Keratinocyte (primary cell): ENCODE measurements around the gene HTR2B. TPM values are rescaled to one million over a fixed set of nuclear protein-coding genes. Genes with fewer than 3 reads are reported as not detected.

Source experiments
- DNase-seq: peaks from one replicate; pipeline ENCODE4 v3.0.0-alpha.2; 2011; ENCODE audit warnings: low read depth, missing footprints, low spot score
- FAIRE-seq: peaks from 2 replicates; lab custom pipeline; 2011; peaks lifted over from hg19 to GRCh38; lab: Jason Lieb, UNC
- H2AFZ ChIP-seq: 2 replicates; pipeline ENCODE4 v1.6.0; 2012; ENCODE audit warnings: low read length, control low read depth, inconsistent platforms; ENCODE audit not compliant: control insufficient read depth
- H3K27ac ChIP-seq: 2 replicates; pipeline ENCODE4 v1.5.1; 2011; ENCODE audit warnings: low read length; ENCODE audit not compliant: control insufficient read depth, insufficient read depth
- H3K27me3 ChIP-seq: 3 replicates; pipeline ENCODE4 v1.6.0; 2011; ENCODE audit warnings: low read length; ENCODE audit not compliant: control insufficient read depth, insufficient read depth; ENCODE audit errors: extremely low read depth
- H3K36me3 ChIP-seq, 2 experiments: 2 replicates in 1 of 2; 3 replicates in 1 of 2; pipeline ENCODE4 v1.5.1; 2011; ENCODE audit warnings: low read length in 2 of 2, mild to moderate bottlenecking in 1 of 2; ENCODE audit not compliant: control insufficient read depth in 2 of 2, insufficient read depth in 2 of 2; ENCODE audit errors: extremely low read depth in 1 of 2
- H3K4me1 ChIP-seq: 3 replicates; pipeline ENCODE4 v1.5.1; 2011; ENCODE audit warnings: low read length; ENCODE audit not compliant: control insufficient read depth, insufficient read depth; ENCODE audit errors: extremely low read depth
- H3K4me2 ChIP-seq: 3 replicates; pipeline ENCODE4 v1.6.0; 2011; ENCODE audit warnings: low read depth, low read length; ENCODE audit not compliant: control insufficient read depth, insufficient read depth; ENCODE audit errors: extremely low read depth
- H3K4me3 ChIP-seq, 3 experiments: fragments of 200-600 bp in 1 of 3; sonication (generic) in 1 of 3; 2 replicates in 2 of 3; 3 replicates in 1 of 3; pipeline ENCODE4 v1.5.1; 2011 to 2016; ENCODE audit warnings: low read length in 3 of 3, mild to moderate bottlenecking in 3 of 3, control low read depth in 2 of 3, inconsistent platforms in 1 of 3, low read depth in 1 of 3, mixed read lengths in 1 of 3, mixed run types in 1 of 3, moderate library complexity in 1 of 3; ENCODE audit not compliant: control insufficient read depth in 2 of 3, insufficient read depth in 2 of 3; ENCODE audit errors: extremely low read depth in 1 of 3
- H3K79me2 ChIP-seq: 2 replicates; pipeline ENCODE4 v1.6.0; 2012; ENCODE audit warnings: low read length; ENCODE audit not compliant: control insufficient read depth, insufficient read depth
- H3K9ac ChIP-seq: 3 replicates; pipeline ENCODE4 v1.6.0; 2011; ENCODE audit warnings: low read length; ENCODE audit not compliant: control insufficient read depth, insufficient read depth; ENCODE audit errors: extremely low read depth
- H3K9me1 ChIP-seq: 3 replicates; pipeline ENCODE4 v1.6.0; 2011; ENCODE audit warnings: low read length; ENCODE audit not compliant: control insufficient read depth, insufficient read depth; ENCODE audit errors: extremely low read depth
- H3K9me3 ChIP-seq: 2 replicates; pipeline ENCODE4 v1.5.1; 2012; ENCODE audit warnings: low read depth, low read length; ENCODE audit not compliant: control insufficient read depth
- H4K20me1 ChIP-seq: 3 replicates; pipeline ENCODE4 v1.6.0; 2011; ENCODE audit warnings: low read length; ENCODE audit not compliant: control insufficient read depth, insufficient read depth; ENCODE audit errors: extremely low read depth
- EZH2 ChIP-seq: IDR thresholded peaks from one replicate; pipeline ENCODE4 v1.6.1; 2012; ENCODE audit warnings: inconsistent platforms, mild to moderate bottlenecking, low read length, moderate library complexity
- dilution Hi-C: fragments of 300-500 bp; cut with MboI; formaldehyde crosslinking; loops from one replicate; pipeline ENCODE4 v1.7.0; 2020; ENCODE audit warnings: low sequenced_read_pairs; ENCODE audit not compliant: extremely low pct_ligation_motif_present
- polyA plus RNA-seq, 5 experiments: library from polyadenylated mRNA; depleted of rRNA in 3 of 5; stranded (reverse) in 3 of 5; stranded (forward) in 1 of 5; unstranded in 1 of 5; fragments of >200 nt; gene quantifications; 1 replicate in 1 of 5; 2 replicates in 3 of 5; 3 replicates in 1 of 5; pipeline versions ENCODE4 v1.2.1 to v1.2.3, GENCODE V29; 2011 to 2012; ENCODE audit warnings: missing spikeins in 2 of 5, low read depth in 1 of 5, low replicate concordance in 1 of 5
- TF ChIP-seq, protein P1 (sequence below), 3 experiments: IDR thresholded peaks in 1 of 3; conservative IDR thresholded peaks in 1 of 3; optimal IDR thresholded peaks in 1 of 3; 2 replicates in 2 of 3; 3 replicates in 1 of 3; pipeline versions ENCODE3 to v1.5.1; 2011; ENCODE audit warnings: low read length in 3 of 3, mild to moderate bottlenecking in 3 of 3, moderate library complexity in 2 of 3, control low read depth in 1 of 3, inconsistent platforms in 1 of 3; ENCODE audit not compliant: insufficient read depth in 2 of 3; ENCODE audit errors: extremely low read depth in 1 of 3

Gene HTR2B
- polyA plus RNA-seq, 1 donor (not counting 4 experiments of a cell fraction or from before 2014, with no cell fraction given): not detected

DNA sequence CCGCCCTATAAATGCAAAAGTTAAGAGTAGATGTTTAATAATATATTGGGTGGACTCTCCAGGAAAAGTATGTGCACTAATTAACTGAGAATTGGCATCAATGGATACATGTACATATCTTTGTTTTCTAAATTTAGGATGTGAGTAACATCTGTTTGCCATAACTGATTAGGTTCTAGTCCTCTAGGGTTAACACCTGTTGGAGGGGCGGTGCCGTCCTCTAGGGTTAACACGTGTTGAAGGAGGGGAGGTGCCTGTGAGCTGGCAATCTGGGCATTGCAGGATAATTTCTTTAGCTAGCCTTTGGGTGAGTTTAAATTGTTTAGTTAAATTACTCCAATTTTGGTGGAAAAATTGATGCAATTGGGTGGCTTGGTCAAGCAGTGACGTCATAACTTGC lies 30.9 kb downstream of the HTR2B start:
- H4K20me1 ChIP-seq: no peaks in the 10 kb centered on the region
- no peaks in the 10 kb centered on the region for H3K4me1 ChIP-seq
- no peaks in the 10 kb centered on the region for H3K9me3 ChIP-seq
- H3K4me3 ChIP-seq: no peak overlapping the region
- no peak overlapping the region for H2AFZ ChIP-seq
- dilution Hi-C loops: no loop called here
- H3K4me2 ChIP-seq: no peak overlapping the region
- H3K9ac ChIP-seq: no peak overlapping the region
- H3K79me2 ChIP-seq: peaks cover 15% of the 10 kb centered on the region
- TF ChIP-seq EZH2: no peak
- TF ChIP-seq, protein P1, sequence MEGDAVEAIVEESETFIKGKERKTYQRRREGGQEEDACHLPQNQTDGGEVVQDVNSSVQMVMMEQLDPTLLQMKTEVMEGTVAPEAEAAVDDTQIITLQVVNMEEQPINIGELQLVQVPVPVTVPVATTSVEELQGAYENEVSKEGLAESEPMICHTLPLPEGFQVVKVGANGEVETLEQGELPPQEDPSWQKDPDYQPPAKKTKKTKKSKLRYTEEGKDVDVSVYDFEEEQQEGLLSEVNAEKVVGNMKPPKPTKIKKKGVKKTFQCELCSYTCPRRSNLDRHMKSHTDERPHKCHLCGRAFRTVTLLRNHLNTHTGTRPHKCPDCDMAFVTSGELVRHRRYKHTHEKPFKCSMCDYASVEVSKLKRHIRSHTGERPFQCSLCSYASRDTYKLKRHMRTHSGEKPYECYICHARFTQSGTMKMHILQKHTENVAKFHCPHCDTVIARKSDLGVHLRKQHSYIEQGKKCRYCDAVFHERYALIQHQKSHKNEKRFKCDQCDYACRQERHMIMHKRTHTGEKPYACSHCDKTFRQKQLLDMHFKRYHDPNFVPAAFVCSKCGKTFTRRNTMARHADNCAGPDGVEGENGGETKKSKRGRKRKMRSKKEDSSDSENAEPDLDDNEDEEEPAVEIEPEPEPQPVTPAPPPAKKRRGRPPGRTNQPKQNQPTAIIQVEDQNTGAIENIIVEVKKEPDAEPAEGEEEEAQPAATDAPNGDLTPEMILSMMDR (optimal IDR thresholded peaks at IDR 0.05 in 1 of 3, IDR thresholded peaks at IDR 0.05 in 1 of 3, conservative IDR thresholded peaks at IDR 0.05 in 1 of 3; ENCODE audit: extremely low read depth in 1 of 3, insufficient read depth in 2 of 3, low read length in 3 of 3): no peak
- no peaks in the 10 kb centered on the region for H3K9me1 ChIP-seq
- no peaks in the 10 kb centered on the region for H3K27me3 ChIP-seq
- FAIRE-seq (no peak), DNase-seq (no peak)
- peaks cover 0 to 18% of the 10 kb centered on the region in 2 experiments for H3K36me3 ChIP-seq
- no peak overlapping the region for H3K27ac ChIP-seq

DNA sequence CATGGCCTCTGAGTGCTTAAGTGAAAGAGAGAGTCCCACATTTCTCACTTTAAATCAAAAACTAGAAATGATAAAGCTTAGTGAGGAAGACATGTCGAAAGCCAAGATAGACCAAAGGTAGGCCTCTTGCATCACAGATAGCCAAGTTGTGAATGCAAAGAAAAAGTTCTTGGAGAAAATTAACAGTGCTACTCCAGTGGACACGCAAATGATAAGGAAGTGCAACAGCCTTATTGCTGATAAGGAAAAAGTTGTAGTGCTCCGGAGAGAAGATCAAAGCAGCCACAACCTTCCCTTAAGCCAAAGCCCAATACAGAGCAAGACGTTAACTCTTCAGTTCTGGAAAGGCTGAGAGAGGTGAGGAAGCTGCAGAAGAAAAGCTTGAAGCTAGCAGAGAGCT lies 36.1 kb downstream of the HTR2B start:
- Histone ChIP-seq H3K4me2 (no peak overlapping the region), H3K36me3 (peaks cover 12 to 23% of the 10 kb centered on the region in 2 experiments), H3K9ac (no peak overlapping the region), H2AFZ (no peak overlapping the region), H3K9me3 (no peaks in the 10 kb centered on the region), H3K4me3 (no peak overlapping the region), H4K20me1 (no peaks in the 10 kb centered on the region), H3K79me2 (peaks cover 9% of the 10 kb centered on the region), H3K4me1 (no peaks in the 10 kb centered on the region), H3K9me1 (no peaks in the 10 kb centered on the region), H3K27me3 (no peaks in the 10 kb centered on the region), H3K27ac (no peak overlapping the region)
- dilution Hi-C loops: no loop called here
- TF ChIP-seq EZH2: no peak
- TF ChIP-seq, protein P1 (optimal IDR thresholded peaks at IDR 0.05 in 1 of 3, IDR thresholded peaks at IDR 0.05 in 1 of 3, conservative IDR thresholded peaks at IDR 0.05 in 1 of 3; ENCODE audit: extremely low read depth in 1 of 3, insufficient read depth in 2 of 3, low read length in 3 of 3): no peak
- FAIRE-seq (no peak), DNase-seq (no peak)
